Myometrial cell (primary cell): ENCODE results near the gene HTR2A. TPM values are rescaled to one million over a fixed set of nuclear protein-coding genes. Genes with fewer than 3 reads are reported as not detected.

Source experiments
- total RNA-seq: library from RNA; depleted of rRNA; stranded (reverse); fragments of >200 nt; gene quantifications from 2 replicates; pipeline ENCODE4 v1.2.3, GENCODE V29; 2015

The HTR2A gene
- total RNA-seq, result not detected in 2 replicates

GRCh38 chr13:46896341-46897137, at the start of gene HTR2A:
Gene HTR2A, minus strand, starts transcription at chr13:46897053. Its CDS starts 1,147 bp downstream, at chr13:46895906.

DNA sequence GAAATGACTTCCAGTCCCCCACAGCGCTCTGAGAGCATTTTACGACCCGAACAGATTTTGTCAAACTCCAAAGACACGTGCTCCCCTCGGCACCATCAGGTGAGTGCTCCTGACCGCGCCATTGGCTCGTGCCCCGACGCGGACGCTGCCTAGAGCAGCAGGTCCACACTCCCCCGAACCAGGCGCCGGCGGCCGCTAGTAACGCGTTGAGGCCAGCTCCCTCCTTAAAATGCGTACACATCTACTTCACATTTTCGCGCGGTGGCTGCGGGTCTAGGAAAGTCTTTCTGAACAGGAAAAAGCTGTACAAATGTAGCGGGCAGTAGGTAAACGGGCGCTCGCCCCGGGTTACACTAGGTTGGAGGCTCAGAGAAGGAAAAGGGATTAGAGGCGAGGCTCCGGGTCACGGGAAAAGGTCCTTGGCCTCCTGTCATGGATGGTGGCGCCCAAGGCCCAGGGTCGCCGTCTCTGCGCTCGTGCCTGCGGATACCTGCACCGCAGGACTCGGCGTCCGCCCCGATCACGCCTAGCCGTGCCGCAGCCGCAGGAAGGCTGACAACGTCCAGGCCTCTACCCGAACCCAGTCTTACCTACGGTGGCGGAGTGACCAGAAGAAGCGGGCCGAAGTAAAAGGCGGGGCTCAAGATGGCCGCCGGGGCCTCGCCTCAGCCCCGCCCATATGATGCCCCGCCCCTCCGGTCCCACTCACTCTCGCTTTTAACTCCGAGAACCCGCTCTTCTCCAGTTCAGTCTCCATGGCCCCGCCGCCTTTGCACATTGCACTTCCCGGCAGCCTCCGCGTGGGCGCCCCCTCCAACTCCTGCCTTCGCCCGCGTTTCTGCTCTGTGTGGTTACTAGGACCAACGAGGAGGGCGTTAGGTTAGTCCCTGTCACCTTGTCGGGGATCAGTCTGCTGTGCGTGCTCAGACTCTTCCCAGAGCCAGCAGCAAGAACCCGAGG, 100.1 kb downstream of the HTR2A start, which contains the start of gene ESD:
Gene ESD (minus strand): TSS at position 647 of the 960 bp plus-strand sequence. CDS start 5,748 bp downstream, outside the sequence.

Other genes starting within 250 kb of the HTR2A start
- 160 and 166 TPM in 2 replicates for gene ESD, start 99.9 kb downstream of the HTR2A start, total RNA-seq